ENCODE measurements around the gene SEMA4B.

SEMA4B gene

DNA sequence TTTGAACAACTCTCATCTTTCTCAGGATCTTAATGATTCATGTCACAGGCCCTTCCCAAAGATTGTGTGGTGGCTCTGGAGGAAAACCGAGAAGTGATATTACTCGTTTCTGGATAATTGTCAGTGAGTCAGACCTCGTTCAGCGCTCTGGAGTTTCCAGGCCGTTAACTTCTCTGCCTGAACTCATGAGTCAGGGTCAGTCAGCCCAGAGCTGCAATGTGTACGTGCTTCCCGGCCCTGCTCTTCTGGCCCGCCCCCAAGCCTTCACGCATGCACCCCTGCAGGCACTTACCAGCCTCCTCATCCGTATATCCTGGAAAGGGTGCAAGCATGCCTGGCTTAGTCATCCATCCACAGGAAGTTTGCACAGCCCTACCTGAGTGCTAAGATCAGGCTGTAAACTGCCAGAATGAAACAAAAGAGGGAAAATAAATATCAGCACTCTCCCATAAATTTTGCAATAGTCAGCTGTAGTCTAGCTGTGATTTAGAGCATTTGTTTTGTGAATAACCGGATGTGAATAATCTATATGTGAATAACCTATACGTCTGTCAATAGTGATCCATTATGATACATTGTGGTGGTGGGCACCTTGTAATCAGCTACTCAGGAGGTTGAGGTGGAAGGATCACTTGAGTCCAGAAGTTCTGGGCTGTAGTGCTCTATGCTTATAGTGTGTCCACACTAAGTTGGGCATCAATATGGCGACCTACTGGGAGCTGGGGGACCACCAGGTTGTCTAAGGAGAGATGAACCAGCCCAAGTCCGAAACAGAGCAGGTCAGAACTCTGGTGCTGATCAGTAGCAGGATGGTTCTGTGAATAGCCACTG, 35.3 kb upstream of the SEMA4B start:
- H2BK15ac ChIP-seq (ENCODE audit: low read depth, poor library complexity, severe bottlenecking): no peak overlapping the region
- H3K4me3 ChIP-seq (ENCODE audit: insufficient read depth in 1 of 2, low read depth in 1 of 2, low read length in 2 of 2): peak overlapping the region in 1 of 2 experiments; percentile 4
- no peaks in the 10 kb centered on the region for H3K79me1 ChIP-seq (replicated peaks; ENCODE audit: low read length, poor library complexity, severe bottlenecking)
- H3K18ac ChIP-seq (ENCODE audit: low read depth in 1 of 2, low read length in 2 of 2): peak overlapping the region in 1 of 2 experiments; percentile 16
- H2AK5ac ChIP-seq (ENCODE audit: low read length, severe bottlenecking): peak overlapping the region; percentile 37
- peak overlapping the region; percentile 81 for H4K8ac ChIP-seq (ENCODE audit: low read length)
- peak overlapping the region; percentile 94 for H3K27ac ChIP-seq (ENCODE audit: low read length, poor library complexity, severe bottlenecking)
- H3K9me3 ChIP-seq (ENCODE audit: control insufficient read depth, low read length): no peaks in the 10 kb centered on the region
- DNase-seq: peak; percentile 98
- no peaks in the 10 kb centered on the region for H3K27me3 ChIP-seq (ENCODE audit: control insufficient read depth in 1 of 2, insufficient read depth in 1 of 2, low read length in 2 of 2)
- no peak overlapping the region for H2AFZ ChIP-seq (ENCODE audit: low read depth, low read length)
- 24% methylated on average over 14 of the region's 14 CpGs for WGBS
- H3K23ac ChIP-seq (ENCODE audit: low read length in 2 of 2): no peak overlapping the region
- H4K91ac ChIP-seq (ENCODE audit: low read length): no peak overlapping the region
- peak overlapping the region; percentile 54 for H2BK5ac ChIP-seq (ENCODE audit: low read depth, low read length, poor library complexity, severe bottlenecking)
- peak overlapping the region in 1 of 2 experiments; percentile 27 for H2BK12ac ChIP-seq (ENCODE audit: low read length in 2 of 2)
- no peak overlapping the region for H3K4me2 ChIP-seq (ENCODE audit: low read length, poor library complexity, severe bottlenecking)
- H3K14ac ChIP-seq (ENCODE audit: low read length in 2 of 2): no peak overlapping the region
- peak overlapping the region; percentile 6 for H3K9ac ChIP-seq (ENCODE audit: low read length)
- H3K4me1 ChIP-seq (ENCODE audit: control insufficient read depth, insufficient read depth, low read depth, low read length): peaks cover 14% of the 10 kb centered on the region
- no peak overlapping the region for H3K4ac ChIP-seq (ENCODE audit: low read depth in 1 of 2, low read length in 2 of 2)
- H3K36me3 ChIP-seq (ENCODE audit: control insufficient read depth in 1 of 2, insufficient read depth in 2 of 2, low read depth in 1 of 2, low read length in 2 of 2): no peaks in the 10 kb centered on the region
- H2BK120ac ChIP-seq (ENCODE audit: low read depth, low read length): no peak overlapping the region

DNA sequence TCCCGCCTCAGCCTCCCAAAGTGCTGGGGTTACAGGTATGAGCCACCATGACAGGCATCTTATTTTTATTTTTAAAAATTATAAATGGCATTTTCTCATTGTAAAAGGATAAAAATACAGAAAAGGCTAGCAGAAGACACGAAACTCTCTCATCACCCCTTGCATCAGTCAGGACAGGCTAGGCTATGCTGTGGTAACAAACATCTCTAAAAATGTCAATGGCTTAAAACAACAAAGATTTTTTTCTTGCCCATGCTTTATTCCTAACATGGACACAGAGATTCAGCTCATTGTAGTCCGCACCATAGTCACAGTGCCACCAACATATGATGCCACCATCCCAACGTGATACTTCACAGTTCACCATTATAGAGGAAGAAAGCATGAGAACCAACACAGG, 34.0 kb upstream of the SEMA4B start:
- no peak overlapping the region for H4K8ac ChIP-seq (ENCODE audit: low read length)
- no peak overlapping the region for H3K14ac ChIP-seq (ENCODE audit: low read length in 2 of 2)
- peaks cover 8% of the 10 kb centered on the region for H3K4me1 ChIP-seq (ENCODE audit: control insufficient read depth, insufficient read depth, low read depth, low read length)
- no peaks in the 10 kb centered on the region for H3K9me3 ChIP-seq (ENCODE audit: control insufficient read depth, low read length)
- no peak overlapping the region for H3K4ac ChIP-seq (ENCODE audit: low read depth in 1 of 2, low read length in 2 of 2)
- H4K91ac ChIP-seq (ENCODE audit: low read length): no peak overlapping the region
- H2BK120ac ChIP-seq (ENCODE audit: low read depth, low read length): no peak overlapping the region
- H3K4me2 ChIP-seq (ENCODE audit: low read length, poor library complexity, severe bottlenecking): no peak overlapping the region
- H3K27me3 ChIP-seq (ENCODE audit: control insufficient read depth in 1 of 2, insufficient read depth in 1 of 2, low read length in 2 of 2): no peaks in the 10 kb centered on the region
- no peak overlapping the region for H3K23ac ChIP-seq (ENCODE audit: low read length in 2 of 2)
- no peaks in the 10 kb centered on the region for H3K36me3 ChIP-seq (ENCODE audit: control insufficient read depth in 1 of 2, insufficient read depth in 2 of 2, low read depth in 1 of 2, low read length in 2 of 2)
- H2AK5ac ChIP-seq (ENCODE audit: low read length, severe bottlenecking): peak overlapping the region; percentile 26
- H3K27ac ChIP-seq (ENCODE audit: low read length, poor library complexity, severe bottlenecking): no peak overlapping the region
- H2BK15ac ChIP-seq (ENCODE audit: low read depth, poor library complexity, severe bottlenecking): no peak overlapping the region
- H3K18ac ChIP-seq (ENCODE audit: low read depth in 1 of 2, low read length in 2 of 2): no peak overlapping the region
- no peaks in the 10 kb centered on the region for H3K79me1 ChIP-seq (replicated peaks; ENCODE audit: low read length, poor library complexity, severe bottlenecking)
- no peak for DNase-seq
- WGBS: 97% methylated on average over 3 of the region's 4 CpGs
- no peak overlapping the region for H3K9ac ChIP-seq (ENCODE audit: low read length)
- H2AFZ ChIP-seq (ENCODE audit: low read depth, low read length): no peak overlapping the region
- no peak overlapping the region for H3K4me3 ChIP-seq (ENCODE audit: insufficient read depth in 1 of 2, low read depth in 1 of 2, low read length in 2 of 2)
- H2BK5ac ChIP-seq (ENCODE audit: low read depth, low read length, poor library complexity, severe bottlenecking): no peak overlapping the region
- H2BK12ac ChIP-seq (ENCODE audit: low read length in 2 of 2): peak overlapping the region in 1 of 2 experiments; percentile 25

DNA sequence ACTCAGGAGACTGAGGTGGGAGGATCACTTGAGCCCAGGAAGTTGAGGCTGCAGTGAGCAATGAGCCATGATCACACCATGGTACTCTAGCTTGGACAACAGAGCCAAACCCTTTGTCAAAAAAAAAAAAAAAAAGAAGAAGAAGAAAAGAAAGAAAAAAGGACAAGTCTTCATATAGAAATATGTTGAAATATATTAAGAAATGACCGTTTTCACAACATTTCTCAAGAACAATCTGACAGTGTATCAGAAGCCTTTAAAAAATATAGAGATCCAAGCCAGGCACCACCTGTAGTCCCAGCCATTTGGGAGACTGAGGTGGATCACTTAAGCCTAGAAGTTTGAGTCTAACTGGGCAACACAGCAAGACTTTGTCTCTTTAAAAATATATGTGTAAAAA, 29.5 kb upstream of the SEMA4B start:
- H3K23ac ChIP-seq (ENCODE audit: low read length in 2 of 2): no peak overlapping the region
- H3K4ac ChIP-seq (ENCODE audit: low read depth in 1 of 2, low read length in 2 of 2): no peak overlapping the region
- no peak overlapping the region for H2BK15ac ChIP-seq (ENCODE audit: low read depth, poor library complexity, severe bottlenecking)
- no peaks in the 10 kb centered on the region for H3K36me3 ChIP-seq (ENCODE audit: control insufficient read depth in 1 of 2, insufficient read depth in 2 of 2, low read depth in 1 of 2, low read length in 2 of 2)
- H3K4me1 ChIP-seq (ENCODE audit: control insufficient read depth, insufficient read depth, low read depth, low read length): no peaks in the 10 kb centered on the region
- no peak overlapping the region for H3K4me3 ChIP-seq (ENCODE audit: insufficient read depth in 1 of 2, low read depth in 1 of 2, low read length in 2 of 2)
- no peak overlapping the region for H4K91ac ChIP-seq (ENCODE audit: low read length)
- H3K27me3 ChIP-seq (ENCODE audit: control insufficient read depth in 1 of 2, insufficient read depth in 1 of 2, low read length in 2 of 2): no peaks in the 10 kb centered on the region
- no peak overlapping the region for H3K14ac ChIP-seq (ENCODE audit: low read length in 2 of 2)
- WGBS: no CpG with 5 or more reads among the region's 1 CpG
- H3K27ac ChIP-seq (ENCODE audit: low read length, poor library complexity, severe bottlenecking): no peak overlapping the region
- no peaks in the 10 kb centered on the region for H3K9me3 ChIP-seq (ENCODE audit: control insufficient read depth, low read length)
- H2BK5ac ChIP-seq (ENCODE audit: low read depth, low read length, poor library complexity, severe bottlenecking): no peak overlapping the region
- no peaks in the 10 kb centered on the region for H3K79me1 ChIP-seq (replicated peaks; ENCODE audit: low read length, poor library complexity, severe bottlenecking)
- no peak overlapping the region for H2AFZ ChIP-seq (ENCODE audit: low read depth, low read length)
- no peak overlapping the region for H2BK12ac ChIP-seq (ENCODE audit: low read length in 2 of 2)
- no peak overlapping the region for H3K18ac ChIP-seq (ENCODE audit: low read depth in 1 of 2, low read length in 2 of 2)
- no peak overlapping the region for H3K4me2 ChIP-seq (ENCODE audit: low read length, poor library complexity, severe bottlenecking)
- H3K9ac ChIP-seq (ENCODE audit: low read length): no peak overlapping the region
- H4K8ac ChIP-seq (ENCODE audit: low read length): no peak overlapping the region
- no peak overlapping the region for H2AK5ac ChIP-seq (ENCODE audit: low read length, severe bottlenecking)
- no peak for DNase-seq
- no peak overlapping the region for H2BK120ac ChIP-seq (ENCODE audit: low read depth, low read length)

DNA sequence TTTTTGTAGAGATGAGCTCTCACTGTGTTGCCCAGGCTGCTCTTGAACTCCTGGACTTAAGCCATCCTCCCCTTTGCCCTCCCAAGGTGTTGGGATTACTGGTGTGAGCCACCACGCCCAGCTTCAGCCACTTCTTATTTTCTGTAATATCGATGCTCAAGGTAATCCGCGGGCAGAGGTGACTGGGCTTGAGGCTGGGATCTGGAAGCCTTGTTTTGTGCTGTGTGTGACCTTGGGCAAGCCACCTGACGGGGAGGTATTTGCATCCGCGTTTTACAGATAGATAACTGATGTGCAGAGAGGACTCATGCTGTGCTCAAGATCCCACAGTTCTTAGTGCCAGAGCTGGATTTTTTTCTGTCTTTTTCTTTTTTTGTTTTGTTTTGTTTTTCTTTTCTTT, 27.8 kb upstream of the SEMA4B start:
- Histone ChIP-seq H2AFZ (ENCODE audit: low read depth, low read length) (no peak overlapping the region), H3K14ac (ENCODE audit: low read length in 2 of 2) (no peak overlapping the region), H2BK15ac (ENCODE audit: low read depth, poor library complexity, severe bottlenecking) (no peak overlapping the region), H3K18ac (ENCODE audit: low read depth in 1 of 2, low read length in 2 of 2) (no peak overlapping the region), H2BK12ac (ENCODE audit: low read length in 2 of 2) (peak overlapping the region in 1 of 2 experiments; percentile 49), H3K79me1 (replicated peaks; ENCODE audit: low read length, poor library complexity, severe bottlenecking) (no peaks in the 10 kb centered on the region), H3K4ac (ENCODE audit: low read depth in 1 of 2, low read length in 2 of 2) (no peak overlapping the region), H3K9me3 (ENCODE audit: control insufficient read depth, low read length) (no peaks in the 10 kb centered on the region), H3K36me3 (ENCODE audit: control insufficient read depth in 1 of 2, insufficient read depth in 2 of 2, low read depth in 1 of 2, low read length in 2 of 2) (no peaks in the 10 kb centered on the region), H4K91ac (ENCODE audit: low read length) (no peak overlapping the region), H3K4me3 (ENCODE audit: insufficient read depth in 1 of 2, low read depth in 1 of 2, low read length in 2 of 2) (no peak overlapping the region), H3K27me3 (ENCODE audit: control insufficient read depth in 1 of 2, insufficient read depth in 1 of 2, low read length in 2 of 2) (no peaks in the 10 kb centered on the region), H3K4me1 (ENCODE audit: control insufficient read depth, insufficient read depth, low read depth, low read length) (no peaks in the 10 kb centered on the region), H2BK120ac (ENCODE audit: low read depth, low read length) (no peak overlapping the region), H3K9ac (ENCODE audit: low read length) (no peak overlapping the region), H3K23ac (ENCODE audit: low read length in 2 of 2) (no peak overlapping the region), H3K4me2 (ENCODE audit: low read length, poor library complexity, severe bottlenecking) (no peak overlapping the region), H4K8ac (ENCODE audit: low read length) (no peak overlapping the region), H3K27ac (ENCODE audit: low read length, poor library complexity, severe bottlenecking) (no peak overlapping the region), H2AK5ac (ENCODE audit: low read length, severe bottlenecking) (no peak overlapping the region), H2BK5ac (ENCODE audit: low read depth, low read length, poor library complexity, severe bottlenecking) (no peak overlapping the region)
- WGBS: 89% methylated on average over 7 of the region's 7 CpGs
- DNase-seq: no peak

Data from mesenchymal stem cell (in vitro differentiated cells and primary cell).